Epithelial cell of proximal tubule (primary cell): ENCODE results near the gene MMP28. TPM values are rescaled to one million over a fixed set of nuclear protein-coding genes. Genes with fewer than 3 reads are reported as not detected.

Source experiments
- DNase-seq: peaks from one replicate; pipeline ENCODE4 v3.0.0-alpha.2; 2011; ENCODE audit warnings: low read depth
- H3K4me3 ChIP-seq: 2 replicates; pipeline ENCODE4 v1.5.1; 2011; ENCODE audit warnings: low read depth, mild to moderate bottlenecking, low read length
- CTCF ChIP-seq: conservative IDR thresholded peaks from 2 replicates; pipeline ENCODE4 v1.5.1; 2012; ENCODE audit warnings: low read depth, mild to moderate bottlenecking, low read length
- total RNA-seq: library from RNA; depleted of rRNA; stranded (reverse); fragments of >200 nt; gene quantifications from 2 replicates; pipeline ENCODE4 v1.2.3, GENCODE V29; 2015

MMP28 gene
- total RNA-seq, 1 donor from 2014 or later = not detected

DNA sequence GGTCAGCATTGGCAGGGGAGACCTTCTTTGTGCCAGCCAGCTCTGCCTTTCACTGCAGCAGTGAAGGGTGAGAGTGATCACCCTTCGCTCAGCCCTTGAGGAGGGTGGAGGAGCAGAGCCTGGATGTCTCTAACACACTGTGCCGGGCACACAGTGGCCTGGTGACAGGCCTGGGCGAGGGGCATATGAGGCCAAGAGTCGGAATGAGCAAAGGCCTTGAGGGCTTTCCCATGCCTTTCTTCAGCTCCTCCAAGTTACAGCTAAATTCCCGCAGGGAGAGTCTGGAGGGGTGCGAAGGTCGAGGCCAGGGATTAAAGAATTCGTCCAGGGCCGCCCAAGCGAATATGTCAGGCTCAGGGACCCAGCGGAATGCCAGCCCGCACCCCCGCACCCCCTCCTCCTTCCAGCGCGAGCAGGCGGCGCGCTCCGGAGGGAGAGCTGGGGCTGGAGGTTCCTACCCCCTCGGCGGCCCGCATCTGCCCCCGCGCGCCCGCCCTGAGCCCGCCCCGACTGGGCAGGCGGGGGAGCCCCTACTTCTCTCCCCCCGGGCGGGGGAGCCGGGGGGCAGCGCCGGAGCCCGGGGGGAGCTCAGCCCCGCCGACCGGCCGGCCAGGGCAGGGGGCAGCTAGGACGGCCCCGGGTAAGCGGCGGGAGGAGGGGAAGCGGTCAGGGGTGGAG, 64.1 kb downstream of the MMP28 start, which contains the start of gene RASL10B:
Gene RASL10B (plus strand): TSS at position 401 of the 678 bp plus-strand sequence. CDS start 3,546 bp downstream, outside the sequence.
- no peak for TF ChIP-seq CTCF
- peak within 1 kb of the TSS; percentile 57 for H3K4me3 ChIP-seq
- no peak for DNase-seq

GRCh38 chr17:35730400-35731005, 64.9 kb downstream of the MMP28 start:
- no peak overlapping the region for H3K4me3 ChIP-seq
- DNase-seq = no peak
- TF ChIP-seq CTCF = no peak

DNA sequence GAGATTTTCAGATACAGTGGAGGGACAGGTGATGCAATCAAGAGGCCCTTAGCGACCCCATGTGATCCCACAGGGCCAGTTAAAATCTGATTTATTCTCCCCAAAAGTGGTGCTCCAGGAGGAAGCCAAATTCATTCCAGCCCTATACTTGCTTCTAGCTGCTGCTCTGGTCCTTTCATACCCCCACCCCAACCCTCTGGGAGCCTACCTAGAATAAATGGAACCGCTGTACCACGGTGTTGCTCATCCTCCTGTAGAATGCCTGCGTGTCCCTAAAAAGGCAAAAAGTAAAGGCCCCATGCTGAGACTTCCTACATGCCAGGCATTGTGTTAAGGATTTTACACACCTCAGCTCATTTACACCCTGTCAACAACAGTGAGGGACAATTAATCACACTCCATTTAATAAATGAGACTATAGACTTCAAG, 66.0 kb downstream of the MMP28 start:
- no peak for DNase-seq
- H3K4me3 ChIP-seq = no peak overlapping the region
- TF ChIP-seq CTCF = no peak

GRCh38 chr17:35728551-35728950, 66.9 kb downstream of the MMP28 start:
- no peak for DNase-seq
- no peak overlapping the region for H3K4me3 ChIP-seq
- TF ChIP-seq CTCF = no peak

GRCh38 chr17:35727635-35728034, 67.8 kb downstream of the MMP28 start:
- no peak for DNase-seq
- no peak overlapping the region for H3K4me3 ChIP-seq
- no peak for TF ChIP-seq CTCF

DNA sequence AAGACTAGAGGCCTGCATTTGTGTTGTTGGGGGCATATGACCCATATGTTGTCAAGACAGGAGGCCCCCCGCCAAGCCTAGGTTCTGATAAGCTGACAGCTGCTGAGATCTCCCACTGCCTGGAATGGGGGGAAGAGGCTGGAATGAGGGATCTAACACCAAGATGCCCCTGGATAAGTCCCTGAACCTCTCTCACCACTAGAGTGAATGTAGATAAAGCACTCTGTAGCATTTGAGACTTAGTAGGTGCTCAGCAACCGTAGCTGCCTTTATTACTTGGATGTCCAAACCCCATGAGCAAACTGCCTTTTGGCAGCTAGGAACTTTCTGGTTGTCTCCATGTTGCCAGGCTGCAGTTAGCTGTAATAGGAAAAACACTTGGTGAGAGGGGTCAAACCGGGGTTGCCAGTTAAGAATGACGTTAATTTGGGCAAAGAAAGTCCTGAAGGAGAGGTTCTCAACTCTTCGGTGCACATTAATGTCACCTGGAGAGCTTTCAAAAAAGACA, 68.4 kb downstream of the MMP28 start:
- H3K4me3 ChIP-seq = no peak overlapping the region
- DNase-seq = no peak
- TF ChIP-seq CTCF = no peak
